HPDE6-E6E7 (cell line): ENCODE results near the gene WNT8B.

Source experiments
- DNase-seq: peaks from one replicate; pipeline ENCODE4 v3.0.0; 2011; ENCODE audit warnings: missing footprints; ENCODE audit errors: extremely low spot score

Gene WNT8B, protein sequence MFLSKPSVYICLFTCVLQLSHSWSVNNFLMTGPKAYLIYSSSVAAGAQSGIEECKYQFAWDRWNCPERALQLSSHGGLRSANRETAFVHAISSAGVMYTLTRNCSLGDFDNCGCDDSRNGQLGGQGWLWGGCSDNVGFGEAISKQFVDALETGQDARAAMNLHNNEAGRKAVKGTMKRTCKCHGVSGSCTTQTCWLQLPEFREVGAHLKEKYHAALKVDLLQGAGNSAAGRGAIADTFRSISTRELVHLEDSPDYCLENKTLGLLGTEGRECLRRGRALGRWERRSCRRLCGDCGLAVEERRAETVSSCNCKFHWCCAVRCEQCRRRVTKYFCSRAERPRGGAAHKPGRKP

DNA sequence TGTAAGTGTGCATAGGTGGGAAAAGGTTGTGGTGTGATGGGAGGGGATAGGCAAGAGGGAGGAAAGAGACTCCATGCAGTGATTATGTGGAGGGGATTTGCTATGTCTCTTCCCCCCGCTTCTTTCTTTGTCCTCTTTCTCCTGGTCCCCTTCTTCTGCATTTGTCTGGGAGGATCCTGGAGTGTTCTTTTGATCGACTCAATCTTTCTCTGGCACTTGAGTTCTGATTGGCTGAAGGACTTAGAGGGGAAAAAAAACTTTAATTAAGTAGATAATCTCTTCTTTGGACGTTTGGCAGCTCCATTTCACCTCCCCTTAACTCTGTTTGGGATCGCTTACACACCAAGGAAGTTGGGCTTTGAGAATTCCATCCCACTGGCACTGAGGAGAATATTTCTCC, at the start of gene WNT8B:
TSS of gene WNT8B (plus strand) at position 301 of the 400 bp plus-strand sequence. CDS start 160 bp downstream, outside the sequence.
- no peak for DNase-seq

DNA sequence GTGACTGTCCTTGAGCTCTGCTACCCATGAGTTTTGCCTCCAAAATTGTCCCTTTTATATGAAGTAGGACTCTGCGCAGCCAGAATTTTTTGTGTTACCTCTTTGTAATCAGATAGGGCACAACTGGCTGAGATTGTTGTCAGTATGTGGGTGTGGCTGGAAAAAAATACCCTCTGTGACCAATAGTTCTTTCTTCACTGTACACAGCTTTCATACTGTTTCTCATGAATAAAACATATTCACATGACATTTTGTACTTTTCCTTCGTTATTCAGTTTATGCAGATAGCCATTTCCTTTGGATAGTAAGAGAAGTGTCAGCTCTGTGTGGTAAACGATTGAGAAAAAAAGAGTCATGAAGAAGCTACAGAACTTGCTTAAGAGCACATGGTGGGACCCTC, 49.6 kb upstream of the WNT8B start:
- DNase-seq: no peak

DNA sequence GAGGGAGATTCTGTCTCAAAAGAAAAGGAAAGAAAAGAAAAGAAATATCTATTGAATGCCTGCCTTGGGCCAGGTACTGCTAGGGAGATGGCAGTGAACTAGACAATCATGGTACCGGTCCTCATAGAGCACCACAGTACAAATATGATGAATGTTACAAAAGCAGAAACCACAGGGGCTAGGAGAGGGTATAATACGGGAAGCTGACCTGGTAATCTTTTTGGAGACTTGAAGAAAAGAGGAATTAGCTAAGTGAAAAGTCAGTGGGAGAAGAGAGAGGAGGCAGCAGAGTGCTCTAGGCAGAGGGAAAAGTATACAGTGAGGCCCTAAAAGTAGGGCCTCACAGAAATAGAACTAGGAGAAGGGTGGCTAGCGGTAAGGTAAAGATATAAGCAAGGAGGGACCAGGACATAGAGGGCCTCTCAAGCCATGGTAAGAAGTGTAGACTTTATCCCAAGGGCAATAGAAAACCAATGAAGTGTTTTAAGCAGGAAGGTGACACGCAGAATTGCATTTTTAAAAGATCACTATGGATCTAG, 42.8 kb upstream of the WNT8B start:
- DNase-seq: no peak

DNA sequence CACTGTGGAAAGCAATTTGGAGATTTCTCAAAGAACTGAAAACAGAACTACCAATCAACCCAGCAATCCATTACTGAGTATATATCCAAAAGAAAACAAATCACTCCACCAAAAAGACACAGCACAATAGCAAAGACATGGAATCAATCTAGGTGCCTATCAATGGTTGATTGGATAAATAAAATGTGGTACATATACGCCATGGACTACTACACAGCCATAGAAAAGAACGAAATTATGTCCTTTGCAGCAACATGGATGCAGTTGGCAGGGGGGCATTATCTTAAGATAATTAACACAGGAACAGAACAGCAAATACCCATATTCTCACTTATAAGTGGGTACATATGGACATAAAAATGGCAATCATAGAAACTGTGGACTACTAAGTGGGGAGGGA, 35.4 kb upstream of the WNT8B start:
- no peak for DNase-seq

DNA sequence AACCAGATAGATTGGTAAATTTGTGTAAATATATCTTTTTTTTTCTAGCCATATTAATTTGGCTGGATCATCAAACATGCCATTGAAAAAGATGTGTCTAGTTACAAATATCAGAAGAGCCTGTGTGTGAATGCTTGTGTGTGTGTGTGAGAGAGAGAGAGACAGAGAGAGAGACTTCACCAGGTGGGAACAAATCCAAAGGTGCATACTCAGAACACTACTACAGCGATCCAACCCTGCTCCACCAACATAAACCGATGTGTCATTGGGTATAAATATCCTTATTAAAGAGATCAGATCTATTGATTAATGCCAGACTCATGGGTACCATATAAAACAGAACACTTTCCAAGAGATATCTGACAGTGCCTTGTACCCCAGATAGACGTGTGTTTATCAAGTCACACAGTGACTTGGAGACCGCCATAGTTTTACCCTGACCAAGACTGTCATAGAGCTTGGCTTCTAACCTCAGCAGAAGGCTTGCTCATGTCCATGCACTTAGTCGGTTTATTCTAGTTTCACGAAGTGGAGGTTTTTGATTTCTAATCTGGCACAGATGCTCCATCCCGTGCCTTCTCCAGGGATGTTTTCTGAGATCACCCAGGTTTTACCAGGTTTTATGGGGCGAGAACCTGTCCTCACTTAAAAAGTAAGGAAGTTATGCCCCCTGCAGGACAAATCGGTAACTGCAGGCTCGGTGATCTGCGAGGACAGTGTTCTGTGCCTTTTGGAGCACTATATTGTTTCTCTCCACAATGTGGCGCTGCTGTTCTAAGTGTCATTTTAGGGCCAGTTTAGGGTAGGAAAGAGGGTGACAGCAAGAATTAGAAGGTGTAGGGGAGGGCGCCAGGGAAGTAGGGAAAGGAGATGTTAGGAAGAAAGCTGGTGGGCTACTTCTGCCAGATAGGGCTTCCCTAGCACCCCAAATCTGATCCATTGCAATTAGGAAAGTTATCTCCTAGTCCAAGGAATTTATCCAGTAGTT, 29.3 kb upstream of the WNT8B start:
- DNase-seq: peak; percentile 73

DNA sequence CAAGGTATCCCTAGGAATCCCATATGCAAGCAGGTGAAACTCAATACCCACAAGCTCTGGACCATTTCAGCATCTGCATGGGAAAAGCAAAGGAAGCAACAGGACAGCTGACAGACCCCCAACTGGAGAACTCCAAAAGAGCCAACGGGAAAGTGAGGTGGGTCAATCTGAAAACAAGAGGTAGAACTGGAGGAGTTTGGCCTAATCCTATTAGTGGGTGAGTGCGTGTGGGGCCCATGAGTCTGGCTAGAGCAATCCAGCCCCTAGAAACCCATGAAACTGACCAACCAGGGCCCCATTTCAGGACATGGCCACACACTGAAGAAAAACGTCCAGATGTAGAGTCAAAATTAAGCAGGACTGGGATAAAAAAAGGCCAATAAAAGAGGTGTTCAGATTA, 26.6 kb upstream of the WNT8B start:
- DNase-seq: no peak

DNA sequence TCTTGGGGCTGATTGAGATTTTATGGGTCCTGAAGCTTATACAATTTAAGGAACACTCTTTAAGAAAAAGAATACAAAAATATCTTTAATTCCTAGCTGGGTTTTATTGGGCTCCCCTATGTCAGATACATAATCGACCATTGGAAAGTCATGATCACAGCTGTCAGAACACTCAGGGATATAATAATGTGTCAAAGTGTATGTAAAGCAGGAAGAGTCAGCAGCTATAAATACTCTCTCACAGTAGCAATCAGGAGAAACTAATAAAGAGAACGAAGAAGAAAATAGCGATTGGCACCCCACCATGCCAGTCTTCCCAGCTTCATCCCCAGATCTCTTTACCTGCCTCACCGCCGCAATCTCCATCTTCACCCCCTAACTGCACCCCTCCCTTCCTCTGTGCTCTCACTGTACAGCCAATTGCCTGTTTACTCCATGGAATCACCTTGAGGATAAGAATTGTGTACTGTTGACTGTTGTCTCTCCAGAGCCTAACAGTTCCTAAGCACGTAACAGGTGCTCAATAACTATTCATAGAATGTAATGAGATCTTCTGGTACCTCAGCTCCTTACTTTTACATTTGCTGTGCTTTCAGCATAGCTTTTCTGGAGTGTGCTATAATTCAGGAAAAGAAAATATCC, 24.0 kb upstream of the WNT8B start:
- DNase-seq: no peak

DNA sequence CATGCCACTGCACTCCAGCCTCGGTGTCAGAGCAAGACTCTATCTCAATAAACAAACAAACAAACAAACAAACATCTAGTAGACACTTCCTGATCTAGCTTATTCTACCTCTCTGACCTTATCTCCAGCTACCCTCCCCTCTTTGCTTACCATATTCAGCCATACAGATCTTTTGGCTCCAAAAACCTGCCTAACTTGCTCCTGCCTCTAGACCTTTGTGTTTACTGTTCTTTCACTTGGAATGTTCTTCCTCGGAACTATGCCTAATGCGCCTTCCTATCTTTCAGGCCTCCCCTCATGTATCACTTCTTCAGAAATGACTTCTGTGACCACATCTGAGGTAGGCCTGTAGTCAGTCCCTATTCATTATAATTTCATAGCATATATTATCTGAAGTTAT, 20.3 kb upstream of the WNT8B start:
- no peak for DNase-seq

DNA sequence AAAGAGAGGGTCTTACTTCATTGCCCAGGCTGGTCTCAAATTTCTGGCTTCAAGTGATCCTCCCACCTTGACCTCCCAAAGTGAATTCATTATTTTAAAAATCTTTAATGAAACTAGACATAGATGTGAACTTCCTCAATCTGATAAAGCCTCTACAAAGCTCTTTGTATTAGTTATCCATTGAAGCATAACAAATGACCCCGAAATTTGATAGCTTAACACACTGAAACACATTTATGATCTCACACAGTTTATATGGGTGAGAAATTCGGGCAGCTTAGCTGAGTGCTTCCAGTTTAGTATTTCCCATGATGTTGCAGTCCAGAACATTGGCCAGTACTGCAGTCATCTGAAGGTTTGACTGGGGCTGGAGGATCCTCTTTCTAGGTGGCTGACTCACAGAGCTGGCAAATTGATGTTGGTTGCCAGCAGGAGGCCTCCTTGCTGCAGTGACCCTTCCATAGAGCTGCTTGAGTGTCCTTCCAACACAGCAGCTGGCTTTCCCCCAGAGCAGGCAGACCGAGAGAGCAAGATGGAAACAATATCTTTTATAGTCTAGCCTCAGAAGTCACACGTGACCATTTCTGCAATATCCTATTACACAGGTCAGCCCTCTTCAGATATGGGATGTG, 16.6 kb upstream of the WNT8B start:
- DNase-seq: no peak

DNA sequence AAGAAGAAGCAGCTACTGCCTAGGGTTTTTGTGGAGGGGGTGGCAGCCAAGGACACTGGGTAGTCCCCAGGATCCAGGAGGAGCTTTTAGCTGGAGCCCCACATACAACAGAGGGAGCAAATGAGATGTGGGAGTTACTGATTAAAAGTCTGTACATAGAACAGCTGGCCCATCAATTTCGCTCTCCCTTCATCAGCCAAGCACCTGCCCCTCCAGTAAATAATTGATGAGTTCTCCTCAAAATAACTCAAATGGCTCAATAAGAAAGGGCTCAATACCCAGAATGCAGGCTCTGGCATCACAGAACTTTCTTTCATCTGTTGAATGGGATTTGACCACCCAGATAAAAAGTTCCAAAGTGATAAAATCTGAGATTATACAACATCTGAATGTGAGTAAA, 15.1 kb upstream of the WNT8B start:
- no peak for DNase-seq

DNA sequence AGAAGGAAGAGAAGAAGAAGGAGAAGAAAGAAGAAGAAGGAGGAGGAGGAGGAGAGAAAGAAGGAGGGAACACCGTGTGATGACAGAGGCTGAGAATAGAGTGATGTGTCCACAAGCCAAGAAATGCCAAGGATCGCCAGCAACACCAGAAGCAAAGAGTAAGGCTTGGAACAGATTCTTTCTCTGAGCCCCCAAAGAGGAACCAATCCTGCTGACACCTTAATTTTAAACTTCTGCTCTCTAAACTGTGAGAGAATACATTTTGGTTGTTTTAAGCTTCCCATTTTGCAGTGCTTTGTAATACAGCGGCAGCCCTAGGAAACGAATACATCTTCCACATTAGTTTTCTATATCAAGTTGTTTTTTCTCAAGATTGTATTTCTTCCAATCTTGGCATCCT, 13.9 kb upstream of the WNT8B start:
- no peak for DNase-seq

DNA sequence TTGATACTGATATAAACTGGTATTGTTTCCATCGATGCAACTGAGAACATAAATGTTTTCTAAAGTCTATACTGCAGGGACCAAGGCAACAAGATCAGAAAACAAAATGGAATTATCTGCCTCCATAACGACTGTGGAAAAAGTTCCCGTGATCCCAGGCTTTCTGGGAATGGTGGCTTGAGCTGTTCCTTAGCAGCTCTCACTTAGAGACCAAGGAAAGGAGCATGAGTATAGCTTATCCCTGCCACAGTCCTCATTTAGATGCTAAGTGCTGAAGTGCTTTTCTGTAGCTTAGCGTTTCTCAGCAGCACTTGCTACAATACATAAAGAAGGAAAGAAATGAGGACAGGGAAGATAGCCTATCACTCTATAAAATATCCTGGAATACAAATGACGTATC, 5.5 kb downstream of the WNT8B start:
- DNase-seq: no peak

DNA sequence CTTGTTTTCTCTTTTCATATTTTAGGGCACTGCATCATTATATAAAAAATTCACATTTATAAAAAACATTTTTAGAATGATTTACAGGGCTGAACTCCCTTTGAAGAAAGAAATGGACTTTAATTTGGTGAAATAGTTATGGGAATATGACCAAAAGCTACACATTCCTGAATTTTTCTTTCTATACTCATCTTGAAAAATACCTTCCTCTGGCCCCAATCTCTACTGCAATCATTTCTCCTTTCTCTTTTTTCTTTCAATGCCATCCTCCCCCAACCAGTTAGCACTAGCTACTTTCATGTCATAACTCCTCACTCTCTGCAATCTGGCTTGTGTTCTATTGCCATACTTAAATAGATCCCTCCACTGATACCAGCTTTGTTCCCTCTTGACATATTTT, 6.2 kb downstream of the WNT8B start:
- no peak for DNase-seq

DNA sequence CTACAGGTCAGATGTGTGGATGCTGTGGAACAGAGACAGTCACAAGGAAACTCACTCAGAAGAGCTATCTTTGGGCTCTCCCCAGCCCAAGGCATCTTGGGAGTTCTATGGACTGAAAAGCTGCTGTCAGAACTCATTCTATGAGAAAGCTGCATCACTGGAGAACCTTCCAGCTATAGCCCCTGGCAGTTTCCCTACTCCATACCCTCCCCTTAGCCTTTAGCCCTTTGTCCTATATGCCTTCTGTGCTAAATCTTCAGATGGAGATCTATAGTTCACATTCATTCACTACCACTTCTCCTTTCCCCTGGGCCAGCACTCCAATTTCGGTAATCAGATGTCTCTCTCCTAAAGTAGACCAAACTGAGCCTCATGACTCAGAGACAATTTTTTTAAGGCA, 6.9 kb downstream of the WNT8B start:
- DNase-seq: no peak

DNA sequence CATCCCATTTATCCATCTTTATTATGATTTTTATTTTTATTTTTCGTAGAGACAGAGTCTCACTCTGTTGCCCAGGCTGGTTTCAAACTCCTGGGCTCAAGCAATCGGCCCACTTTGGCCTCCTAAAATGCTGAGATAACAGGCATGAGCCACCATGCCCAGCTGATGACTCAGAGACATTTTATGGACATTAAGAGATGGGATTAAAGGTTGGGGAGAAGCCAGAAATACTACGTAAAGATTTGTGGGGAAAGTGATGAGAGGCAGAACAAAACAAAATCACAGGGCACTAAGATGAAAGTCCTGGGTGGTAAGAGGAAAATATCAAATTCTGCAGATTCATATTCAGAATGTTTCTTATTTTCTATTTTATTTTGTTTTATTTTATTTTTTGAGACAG, 7.6 kb downstream of the WNT8B start:
- no peak for DNase-seq

DNA sequence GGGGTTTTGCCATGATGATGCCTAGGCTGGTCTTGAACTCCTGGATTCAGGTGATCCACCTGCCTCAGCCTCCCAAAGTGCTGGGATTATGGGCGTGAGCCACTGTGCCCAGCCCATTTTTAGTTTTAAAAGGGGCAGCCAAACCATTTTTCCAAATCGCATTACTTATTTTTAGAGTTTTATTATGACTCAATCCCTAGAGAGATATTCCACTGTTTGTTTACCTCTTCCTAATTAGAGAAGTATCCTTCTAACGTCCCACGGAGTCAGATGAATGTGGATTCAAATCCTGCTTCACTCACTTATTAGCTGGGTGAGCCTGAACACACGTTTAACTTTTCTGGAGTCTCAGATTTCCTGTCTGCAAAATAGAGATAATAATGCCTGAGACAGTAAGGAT, 15.2 kb downstream of the WNT8B start:
- DNase-seq: no peak

DNA sequence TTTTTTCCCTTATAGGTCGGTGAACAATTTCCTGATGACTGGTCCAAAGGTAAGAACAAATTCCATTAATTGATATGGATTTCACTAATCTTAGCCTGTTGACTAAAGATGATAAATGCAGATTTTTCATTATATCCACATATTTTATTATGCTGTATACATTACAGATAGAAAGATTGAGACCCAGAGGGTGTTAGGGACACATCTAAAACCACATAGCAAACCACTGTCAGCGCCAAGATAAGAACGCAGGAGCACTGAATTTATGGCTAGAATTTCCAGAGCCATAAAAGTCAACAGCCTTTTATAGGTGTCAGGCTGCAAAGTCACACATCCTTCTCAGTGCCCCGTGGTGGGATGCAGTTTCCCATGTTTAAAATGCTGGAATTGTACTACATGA, 16.2 kb downstream of the WNT8B start:
- DNase-seq: no peak

DNA sequence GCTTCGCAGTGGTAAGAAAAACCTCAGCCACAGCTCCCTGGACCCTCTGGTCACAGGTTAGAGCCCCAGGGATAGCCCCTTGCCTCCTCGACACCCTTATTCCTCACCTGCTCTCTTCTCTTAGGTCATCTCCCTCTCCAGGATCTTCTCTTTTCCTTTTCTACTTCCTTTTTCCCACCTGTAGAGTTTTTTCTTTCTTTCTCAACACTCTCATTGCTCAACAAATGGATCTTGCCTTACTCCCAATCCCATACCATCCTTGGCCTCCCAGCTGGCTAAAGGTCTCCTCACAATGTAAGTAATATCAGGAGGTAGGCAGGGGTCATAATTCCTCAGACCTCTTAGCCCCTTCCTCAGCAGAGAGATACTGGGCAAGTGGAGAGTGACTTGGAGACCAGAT, 17.2 kb downstream of the WNT8B start:
- no peak for DNase-seq

DNA sequence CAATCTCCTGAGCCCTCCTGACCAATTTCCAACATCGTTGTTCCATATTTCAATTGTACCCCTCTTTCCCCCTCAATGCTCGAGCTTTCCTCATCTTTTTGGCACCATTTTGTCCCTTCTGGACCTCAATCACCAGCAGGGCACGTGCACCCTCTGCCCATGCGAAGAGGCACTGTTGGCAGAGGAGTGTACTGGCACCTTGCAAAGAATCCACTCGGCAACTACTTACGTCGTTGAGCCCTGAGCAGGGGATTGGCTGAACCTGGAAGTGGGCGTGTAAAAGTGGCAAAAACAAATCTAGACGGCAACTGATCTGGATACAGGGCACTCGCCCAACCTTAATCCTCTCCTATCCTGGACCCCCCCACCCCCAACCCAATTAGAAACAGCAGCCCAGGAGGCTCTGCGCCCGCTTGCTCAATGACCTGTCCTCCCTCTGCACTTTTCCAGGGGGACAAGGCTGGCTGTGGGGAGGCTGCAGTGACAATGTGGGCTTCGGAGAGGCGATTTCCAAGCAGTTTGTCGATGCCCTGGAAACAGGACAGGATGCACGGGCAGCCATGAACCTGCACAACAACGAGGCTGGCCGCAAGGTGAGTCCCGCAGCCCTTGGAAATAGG, 18.8 kb downstream of the WNT8B start:
- DNase-seq: peak; percentile 84

DNA sequence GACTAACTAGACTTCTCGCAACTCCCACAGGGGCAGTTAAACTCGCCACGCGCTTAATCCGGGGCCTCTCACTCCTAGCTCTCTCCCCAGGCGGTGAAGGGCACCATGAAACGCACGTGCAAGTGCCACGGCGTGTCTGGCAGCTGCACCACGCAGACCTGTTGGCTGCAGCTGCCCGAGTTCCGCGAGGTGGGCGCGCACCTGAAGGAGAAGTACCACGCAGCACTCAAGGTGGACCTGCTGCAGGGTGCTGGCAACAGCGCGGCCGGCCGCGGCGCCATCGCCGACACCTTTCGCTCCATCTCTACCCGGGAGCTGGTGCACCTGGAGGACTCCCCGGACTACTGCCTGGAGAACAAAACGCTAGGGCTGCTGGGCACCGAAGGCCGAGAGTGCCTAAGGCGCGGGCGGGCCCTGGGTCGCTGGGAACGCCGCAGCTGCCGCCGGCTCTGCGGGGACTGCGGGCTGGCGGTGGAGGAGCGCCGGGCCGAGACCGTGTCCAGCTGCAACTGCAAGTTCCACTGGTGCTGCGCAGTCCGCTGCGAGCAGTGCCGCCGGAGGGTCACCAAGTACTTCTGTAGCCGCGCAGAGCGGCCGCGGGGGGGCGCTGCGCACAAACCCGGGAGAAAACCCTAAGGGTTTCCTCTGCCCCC, 19.5 kb downstream of the WNT8B start:
- peak; percentile 45 for DNase-seq

DNA sequence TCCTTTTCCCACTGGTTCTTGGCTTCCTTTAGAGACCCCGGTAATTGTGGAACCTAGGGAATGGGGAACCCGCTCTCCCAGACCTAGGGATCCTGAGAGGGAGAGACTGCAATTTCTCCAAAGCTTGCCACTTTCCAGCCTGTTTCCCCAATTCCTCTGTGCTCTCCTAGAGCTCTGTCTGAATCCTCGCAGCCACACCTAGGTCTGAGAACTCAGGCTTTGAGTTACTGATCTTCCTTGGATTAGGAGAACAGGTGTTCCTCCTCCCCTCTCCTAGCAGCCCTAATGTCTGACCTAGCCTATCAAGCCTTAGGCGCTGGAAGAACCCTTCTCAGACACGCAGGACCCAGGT, 20.0 kb downstream of the WNT8B start:
- DNase-seq: no peak
